Measurements from ENCODE around the gene CREB3L4.

CREB3L4 gene

DNA sequence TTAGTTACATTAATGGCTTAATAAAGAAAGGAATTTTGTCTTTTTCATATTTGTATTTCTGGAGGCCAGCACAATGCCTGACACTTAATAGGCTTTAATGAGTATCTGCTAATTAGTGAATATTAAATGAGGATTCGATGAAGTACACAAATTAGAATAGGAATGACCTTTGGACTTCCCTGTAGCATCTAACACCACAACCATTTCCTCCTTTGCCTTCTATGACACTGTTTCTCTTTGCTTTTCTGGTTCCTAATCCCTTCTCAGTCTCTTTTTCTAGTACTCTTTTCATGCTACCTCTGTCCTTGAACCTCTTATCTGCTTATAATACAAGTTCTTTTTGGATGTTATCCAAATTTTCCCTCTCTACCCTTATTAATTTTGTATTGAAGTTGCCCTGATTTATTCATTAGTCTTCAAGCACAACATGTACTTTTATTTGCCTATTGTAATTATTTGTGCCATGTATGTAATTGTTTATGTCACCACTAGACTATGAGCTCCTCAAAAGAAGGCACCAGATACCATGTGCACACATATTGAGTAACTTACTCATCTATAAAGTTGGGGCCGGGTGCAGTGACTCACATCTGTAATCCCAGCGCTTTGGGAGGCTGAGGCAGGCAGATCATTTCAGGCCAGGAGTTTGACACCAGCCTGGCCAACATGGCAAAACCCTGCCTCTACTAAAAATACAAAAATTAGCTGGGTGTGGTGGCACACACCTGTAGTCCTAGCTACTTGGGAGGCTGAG lies 46.6 kb downstream of the CREB3L4 start:
- Histone ChIP-seq H3K27me3 (ENCODE audit: control insufficient read depth in 1 of 2, insufficient read depth in 2 of 2, low read length in 2 of 2) (no peaks in the 10 kb centered on the region), H3K4me3 (ENCODE audit: low read length in 2 of 2) (no peak overlapping the region), H3K9ac (ENCODE audit: low read length in 2 of 2) (no peak overlapping the region), H3K4me1 (ENCODE audit: control insufficient read depth, insufficient read depth, low read length) (no peaks in the 10 kb centered on the region), H3K9me3 (ENCODE audit: control insufficient read depth in 2 of 2, low read length in 2 of 2) (no peaks in the 10 kb centered on the region), H3K36me3 (ENCODE audit: control insufficient read depth in 2 of 2, insufficient read depth in 2 of 2, low read length in 2 of 2) (no peaks in the 10 kb centered on the region), H3K27ac (ENCODE audit: low read length) (no peak overlapping the region)

GRCh38 chr1:154019269-154019668 lies 51.6 kb downstream of the CREB3L4 start:
- Histone ChIP-seq H3K36me3 (ENCODE audit: control insufficient read depth in 2 of 2, insufficient read depth in 2 of 2, low read length in 2 of 2) (no peaks in the 10 kb centered on the region), H3K9me3 (ENCODE audit: control insufficient read depth in 2 of 2, low read length in 2 of 2) (no peaks in the 10 kb centered on the region), H3K4me1 (ENCODE audit: control insufficient read depth, insufficient read depth, low read length) (no peaks in the 10 kb centered on the region), H3K9ac (ENCODE audit: low read length in 2 of 2) (no peak overlapping the region), H3K27me3 (ENCODE audit: control insufficient read depth in 1 of 2, insufficient read depth in 2 of 2, low read length in 2 of 2) (no peaks in the 10 kb centered on the region), H3K27ac (ENCODE audit: low read length) (no peak overlapping the region), H3K4me3 (ENCODE audit: low read length in 2 of 2) (no peak overlapping the region)

- H3K9me3 ChIP-seq (ENCODE audit: control insufficient read depth in 2 of 2, low read length in 2 of 2): no peaks in the 10 kb centered on the region
- no peak overlapping the region for H3K27ac ChIP-seq (ENCODE audit: low read length)
- no peak overlapping the region for H3K9ac ChIP-seq (ENCODE audit: low read length in 2 of 2)
- no peaks in the 10 kb centered on the region for H3K4me1 ChIP-seq (ENCODE audit: control insufficient read depth, insufficient read depth, low read length)
- no peaks in the 10 kb centered on the region for H3K36me3 ChIP-seq (ENCODE audit: control insufficient read depth in 2 of 2, insufficient read depth in 2 of 2, low read length in 2 of 2)
- H3K4me3 ChIP-seq (ENCODE audit: low read length in 2 of 2): no peak overlapping the region
- H3K27me3 ChIP-seq (ENCODE audit: control insufficient read depth in 1 of 2, insufficient read depth in 2 of 2, low read length in 2 of 2): no peaks in the 10 kb centered on the region
These were observed 52.2 kb downstream of the CREB3L4 start for GRCh38 chr1:154019940-154020339.

Measured in stomach smooth muscle (tissue), 2 donors.